Fibroblast of skin of abdomen (primary cell): ENCODE data around the gene CEACAM4. TPM values are rescaled to one million over a fixed set of nuclear protein-coding genes. Genes with fewer than 3 reads are reported as not detected.
"Not testable (repeated sequence)": the region's sequence is repeated elsewhere in the genome, so short reads cannot be mapped to it uniquely, and the experiment has no call there.

Experiments used
- DNase-seq: peaks from one replicate; pipeline ENCODE4 v3.0.0-alpha.2; 2013
- polyA plus RNA-seq, 2 experiments: library from polyadenylated mRNA; unstranded; fragments of 120-200 nt; gene quantifications; one replicate each; pipeline ENCODE4 v1.2.1, GENCODE V29; 2013; ENCODE audit not compliant: insufficient read length in 2 of 2

The CEACAM4 gene
- polyA plus RNA-seq (2013, experiment 1 of 2; ENCODE audit: insufficient read length) = not detected
- not detected for polyA plus RNA-seq (2013, experiment 2 of 2; ENCODE audit: insufficient read length)

GRCh38 chr19:41626877-41627276, at the start of gene CEACAM4:
TSS of gene CEACAM4 (minus strand) at chr19:41627074. CDS start at chr19:41626963, 111 bp downstream.
- DNase-seq = no peak

- no peak for DNase-seq
These were observed 44.6 kb upstream of the CEACAM4 start for GRCh38 chr19:41671486-41671885.

GRCh38 chr19:41670755-41671154, 43.9 kb upstream of the CEACAM4 start:
- no peak for DNase-seq

- no peak for DNase-seq
These were observed 41.4 kb upstream of the CEACAM4 start for GRCh38 chr19:41668315-41668714.

- no peak for DNase-seq
These were observed 39.2 kb upstream of the CEACAM4 start for GRCh38 chr19:41666075-41666474.

- no peak for DNase-seq
These were observed 30.3 kb upstream of the CEACAM4 start for GRCh38 chr19:41657157-41657556.

GRCh38 chr19:41656756-41657155, 29.9 kb upstream of the CEACAM4 start:
- DNase-seq = not testable (repeated sequence)

GRCh38 chr19:41652250-41652649, 25.4 kb upstream of the CEACAM4 start:
- no peak for DNase-seq

GRCh38 chr19:41649827-41650226, 23.0 kb upstream of the CEACAM4 start:
- DNase-seq = no peak

- DNase-seq = no peak
These were observed 19.8 kb upstream of the CEACAM4 start for GRCh38 chr19:41646589-41647204.

GRCh38 chr19:41641879-41642485, 15.1 kb upstream of the CEACAM4 start:
- DNase-seq = peak; percentile 21

GRCh38 chr19:41638641-41639081, 11.8 kb upstream of the CEACAM4 start:
- DNase-seq = no peak

- DNase-seq = no peak
These were observed 10.6 kb upstream of the CEACAM4 start for GRCh38 chr19:41637484-41637883.

GRCh38 chr19:41627966-41628675, 1.2 kb upstream of the CEACAM4 start:
- no peak for DNase-seq

GRCh38 chr19:41626278-41626677, 596 bp downstream of the CEACAM4 start:
- DNase-seq = no peak

GRCh38 chr19:41624937-41625336, 1.9 kb downstream of the CEACAM4 start:
- no peak for DNase-seq

- DNase-seq = no peak
These were observed 2.4 kb downstream of the CEACAM4 start for GRCh38 chr19:41624515-41624914.

- DNase-seq = no peak
These were observed 3.5 kb downstream of the CEACAM4 start for GRCh38 chr19:41623360-41623759.

GRCh38 chr19:41621654-41622053, 5.2 kb downstream of the CEACAM4 start:
- no peak for DNase-seq

GRCh38 chr19:41621226-41621625, 5.6 kb downstream of the CEACAM4 start:
- DNase-seq = no peak

- DNase-seq = no peak
These were observed 6.7 kb downstream of the CEACAM4 start for GRCh38 chr19:41620171-41620570.

GRCh38 chr19:41619018-41619556, 7.8 kb downstream of the CEACAM4 start:
- no peak for DNase-seq
